ENCODE measurements around the gene LARGE1.

LARGE1 gene

DNA sequence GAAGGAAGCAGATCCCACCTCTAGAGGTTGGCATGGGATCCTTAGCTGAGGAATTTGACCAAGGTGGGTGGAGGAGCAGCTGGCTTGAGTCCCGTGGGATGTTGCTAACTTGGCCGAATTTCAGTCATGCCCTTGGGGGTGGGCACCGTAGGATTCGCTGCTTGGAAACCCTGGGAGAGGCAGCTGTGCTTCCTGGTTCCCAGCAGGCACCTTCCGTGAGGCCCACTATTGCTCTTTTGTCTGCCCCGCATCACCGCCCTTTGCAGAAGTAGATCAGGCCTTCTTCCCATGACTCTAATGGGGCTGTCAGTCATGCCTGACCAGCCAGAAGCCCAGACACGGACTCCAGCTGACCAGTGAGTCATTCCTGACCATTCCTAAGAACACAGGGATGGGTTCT lies 569.8 kb downstream of the LARGE1 start:
- H3K4me3 ChIP-seq (replicated peaks; ENCODE audit: insufficient read depth, low read length), result no peak overlapping the region
- DNase-seq (ENCODE audit: low read depth in 1 of 2, low spot score in 1 of 2), result no peak
- H3K27ac ChIP-seq (replicated peaks), result no peak overlapping the region
- TF ChIP-seq GABPA (IDR thresholded peaks at IDR 0.05; ENCODE audit: low read depth), result no peak
- no peak for TF ChIP-seq POLR2AphosphoS5 (IDR thresholded peaks at IDR 0.05; ENCODE audit: low read depth)
- TF ChIP-seq, protein P1, sequence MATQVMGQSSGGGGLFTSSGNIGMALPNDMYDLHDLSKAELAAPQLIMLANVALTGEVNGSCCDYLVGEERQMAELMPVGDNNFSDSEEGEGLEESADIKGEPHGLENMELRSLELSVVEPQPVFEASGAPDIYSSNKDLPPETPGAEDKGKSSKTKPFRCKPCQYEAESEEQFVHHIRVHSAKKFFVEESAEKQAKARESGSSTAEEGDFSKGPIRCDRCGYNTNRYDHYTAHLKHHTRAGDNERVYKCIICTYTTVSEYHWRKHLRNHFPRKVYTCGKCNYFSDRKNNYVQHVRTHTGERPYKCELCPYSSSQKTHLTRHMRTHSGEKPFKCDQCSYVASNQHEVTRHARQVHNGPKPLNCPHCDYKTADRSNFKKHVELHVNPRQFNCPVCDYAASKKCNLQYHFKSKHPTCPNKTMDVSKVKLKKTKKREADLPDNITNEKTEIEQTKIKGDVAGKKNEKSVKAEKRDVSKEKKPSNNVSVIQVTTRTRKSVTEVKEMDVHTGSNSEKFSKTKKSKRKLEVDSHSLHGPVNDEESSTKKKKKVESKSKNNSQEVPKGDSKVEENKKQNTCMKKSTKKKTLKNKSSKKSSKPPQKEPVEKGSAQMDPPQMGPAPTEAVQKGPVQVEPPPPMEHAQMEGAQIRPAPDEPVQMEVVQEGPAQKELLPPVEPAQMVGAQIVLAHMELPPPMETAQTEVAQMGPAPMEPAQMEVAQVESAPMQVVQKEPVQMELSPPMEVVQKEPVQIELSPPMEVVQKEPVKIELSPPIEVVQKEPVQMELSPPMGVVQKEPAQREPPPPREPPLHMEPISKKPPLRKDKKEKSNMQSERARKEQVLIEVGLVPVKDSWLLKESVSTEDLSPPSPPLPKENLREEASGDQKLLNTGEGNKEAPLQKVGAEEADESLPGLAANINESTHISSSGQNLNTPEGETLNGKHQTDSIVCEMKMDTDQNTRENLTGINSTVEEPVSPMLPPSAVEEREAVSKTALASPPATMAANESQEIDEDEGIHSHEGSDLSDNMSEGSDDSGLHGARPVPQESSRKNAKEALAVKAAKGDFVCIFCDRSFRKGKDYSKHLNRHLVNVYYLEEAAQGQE (IDR thresholded peaks at IDR 0.05; ENCODE audit: insufficient replicate concordance, low read depth), result no peak
- TF ChIP-seq, protein P2, sequence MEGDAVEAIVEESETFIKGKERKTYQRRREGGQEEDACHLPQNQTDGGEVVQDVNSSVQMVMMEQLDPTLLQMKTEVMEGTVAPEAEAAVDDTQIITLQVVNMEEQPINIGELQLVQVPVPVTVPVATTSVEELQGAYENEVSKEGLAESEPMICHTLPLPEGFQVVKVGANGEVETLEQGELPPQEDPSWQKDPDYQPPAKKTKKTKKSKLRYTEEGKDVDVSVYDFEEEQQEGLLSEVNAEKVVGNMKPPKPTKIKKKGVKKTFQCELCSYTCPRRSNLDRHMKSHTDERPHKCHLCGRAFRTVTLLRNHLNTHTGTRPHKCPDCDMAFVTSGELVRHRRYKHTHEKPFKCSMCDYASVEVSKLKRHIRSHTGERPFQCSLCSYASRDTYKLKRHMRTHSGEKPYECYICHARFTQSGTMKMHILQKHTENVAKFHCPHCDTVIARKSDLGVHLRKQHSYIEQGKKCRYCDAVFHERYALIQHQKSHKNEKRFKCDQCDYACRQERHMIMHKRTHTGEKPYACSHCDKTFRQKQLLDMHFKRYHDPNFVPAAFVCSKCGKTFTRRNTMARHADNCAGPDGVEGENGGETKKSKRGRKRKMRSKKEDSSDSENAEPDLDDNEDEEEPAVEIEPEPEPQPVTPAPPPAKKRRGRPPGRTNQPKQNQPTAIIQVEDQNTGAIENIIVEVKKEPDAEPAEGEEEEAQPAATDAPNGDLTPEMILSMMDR (IDR thresholded peaks at IDR 0.05; ENCODE audit: insufficient read depth, low read length), result no peak
- no peak for TF ChIP-seq SPI1 (IDR thresholded peaks at IDR 0.05; ENCODE audit: borderline replicate concordance, low read depth)
- no peaks in the 10 kb centered on the region for H3K27me3 ChIP-seq (ENCODE audit: insufficient read depth, poor library complexity, severe bottlenecking)

DNA sequence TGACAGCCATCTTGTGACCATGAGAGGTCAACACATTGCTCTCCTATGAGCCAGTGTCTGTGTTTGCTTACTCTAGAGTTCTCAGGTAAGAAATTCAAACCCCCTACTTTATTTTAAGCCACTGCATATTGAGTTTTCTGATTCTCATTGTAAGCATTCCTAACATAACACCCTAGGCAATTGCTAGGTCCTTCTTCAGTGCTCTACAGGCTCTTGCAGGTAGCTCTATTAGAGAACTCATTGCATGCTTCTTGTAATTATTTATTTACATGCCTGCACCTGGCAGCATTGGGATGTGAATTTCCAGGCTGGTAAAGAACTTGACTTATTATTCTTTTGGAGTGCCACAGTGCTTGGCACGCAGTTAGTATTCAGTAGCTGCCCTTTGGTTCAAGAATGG lies 573.3 kb downstream of the LARGE1 start:
- Histone ChIP-seq H3K4me3 (replicated peaks; ENCODE audit: insufficient read depth, low read length) (no peak overlapping the region), H3K27ac (replicated peaks) (no peak overlapping the region), H3K27me3 (ENCODE audit: insufficient read depth, poor library complexity, severe bottlenecking) (no peaks in the 10 kb centered on the region)
- DNase-seq (ENCODE audit: low read depth in 1 of 2, low spot score in 1 of 2), result no peak
- TF ChIP-seq, protein P1 (IDR thresholded peaks at IDR 0.05; ENCODE audit: insufficient replicate concordance, low read depth), result no peak
- TF ChIP-seq POLR2AphosphoS5 (IDR thresholded peaks at IDR 0.05; ENCODE audit: low read depth) (no peak), GABPA (IDR thresholded peaks at IDR 0.05; ENCODE audit: low read depth) (no peak), SPI1 (IDR thresholded peaks at IDR 0.05; ENCODE audit: borderline replicate concordance, low read depth) (no peak)

DNA sequence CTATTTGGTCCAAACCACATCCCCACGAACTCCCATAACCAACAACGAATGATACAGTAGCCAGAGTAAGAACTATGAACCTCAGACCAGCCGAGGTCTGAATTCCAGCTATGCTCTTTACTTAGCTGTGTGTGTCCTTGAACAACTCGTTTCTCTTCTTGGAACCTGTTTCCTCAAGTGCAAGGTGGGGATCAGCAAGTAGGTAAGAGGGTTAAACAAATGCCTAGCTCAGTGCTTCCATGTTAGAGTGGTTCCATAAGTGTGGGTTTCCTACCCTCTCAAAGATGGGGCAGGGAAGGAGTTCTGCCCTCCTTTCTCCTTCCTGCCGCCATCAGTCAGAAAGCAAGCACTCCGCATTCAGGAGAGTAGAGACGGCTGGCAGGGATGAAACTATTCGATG lies 578.7 kb downstream of the LARGE1 start:
- no peak for DNase-seq (ENCODE audit: low read depth in 1 of 2, low spot score in 1 of 2)
- Histone ChIP-seq H3K27ac (replicated peaks) (no peak overlapping the region), H3K27me3 (ENCODE audit: insufficient read depth, poor library complexity, severe bottlenecking) (no peaks in the 10 kb centered on the region), H3K4me3 (replicated peaks; ENCODE audit: insufficient read depth, low read length) (no peak overlapping the region)
- TF ChIP-seq, protein P1 (IDR thresholded peaks at IDR 0.05; ENCODE audit: insufficient replicate concordance, low read depth), result no peak
- TF ChIP-seq GABPA (IDR thresholded peaks at IDR 0.05; ENCODE audit: low read depth) (no peak), SPI1 (IDR thresholded peaks at IDR 0.05; ENCODE audit: borderline replicate concordance, low read depth) (no peak), POLR2AphosphoS5 (IDR thresholded peaks at IDR 0.05; ENCODE audit: low read depth) (no peak)
- TF ChIP-seq, protein P2 (IDR thresholded peaks at IDR 0.05; ENCODE audit: insufficient read depth, low read length), result no peak
